Kidney capillary endothelial cell (primary cell): ENCODE results near the gene SGK1.
A peak's percentile ranks its signal among the peaks of the same experiment; 100 is the strongest.
"Not testable (repeated sequence)": the region's sequence is repeated elsewhere in the genome, so short reads cannot be mapped to it uniquely, and the experiment has no call there.

Source experiments
- DNase-seq: peaks from one replicate; pipeline ENCODE4 v3.0.0-alpha.2; 2018; ENCODE audit warnings: low spot score

The SGK1 gene

GRCh38 chr6:134253681-134254080, 64.2 kb downstream of the SGK1 start:
- no peak for DNase-seq

- no peak for DNase-seq
Observed at GRCh38 chr6:134251320-134251719, 66.6 kb downstream of the SGK1 start.

DNA sequence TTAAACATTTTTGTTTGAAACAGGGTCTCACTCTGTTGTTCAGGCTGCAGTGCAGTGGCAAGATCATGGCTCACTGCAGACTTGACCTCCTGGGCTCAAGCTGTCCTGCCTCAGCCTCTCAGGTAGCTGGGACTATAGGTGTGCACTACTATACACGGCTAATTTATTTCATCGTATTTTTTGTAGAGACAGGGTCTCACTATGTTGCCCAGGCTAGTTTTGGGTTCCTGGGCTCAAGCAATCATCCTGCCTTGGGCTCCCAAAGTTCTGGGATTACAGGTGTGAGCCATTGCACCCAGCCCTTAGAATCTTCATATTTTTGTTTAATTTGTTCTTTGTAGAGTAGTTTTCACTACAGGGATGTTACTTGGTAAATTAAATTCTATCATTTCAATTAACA, 67.1 kb downstream of the SGK1 start:
- DNase-seq = no peak

DNA sequence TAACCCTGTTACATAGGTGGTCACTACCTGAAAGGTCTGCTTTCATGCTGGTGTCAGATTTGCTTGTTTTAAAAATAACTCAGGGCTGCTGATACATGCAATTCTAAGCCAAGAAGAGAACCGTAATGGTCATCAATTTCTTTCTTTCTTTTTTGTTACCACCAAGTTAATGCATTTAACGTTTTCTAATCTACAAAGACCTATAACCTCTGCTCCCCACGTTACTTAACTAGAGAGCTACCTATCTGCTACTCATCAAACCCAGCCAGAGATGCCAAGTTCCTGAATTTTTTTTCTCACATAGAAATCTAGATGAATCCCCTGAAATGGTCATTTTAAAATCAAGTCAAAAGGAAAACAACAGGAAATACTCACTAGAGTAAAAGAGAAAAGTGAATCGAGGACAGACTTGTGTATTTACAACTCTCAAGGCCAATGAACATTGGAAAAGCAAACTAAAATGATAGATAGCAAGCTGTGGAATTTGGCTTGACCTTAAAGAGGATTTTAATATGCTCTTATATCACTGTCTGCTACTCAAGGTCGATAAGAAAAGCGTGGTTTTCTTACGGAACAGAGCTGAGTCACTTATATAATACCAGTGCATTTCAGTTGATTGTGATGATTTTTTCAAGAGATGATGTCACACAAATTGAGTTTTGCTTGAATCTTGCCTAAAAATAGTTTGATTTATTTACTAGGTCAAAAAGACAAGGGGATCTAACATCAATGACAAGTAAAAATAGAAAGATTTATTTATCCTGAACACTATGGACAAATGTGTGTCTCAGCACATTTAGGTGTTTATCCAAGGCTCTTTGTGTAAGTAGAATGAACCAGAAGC, 67.9 kb downstream of the SGK1 start:
- DNase-seq = peak; percentile 34

- no peak for DNase-seq
Observed at GRCh38 chr6:134249239-134249758, 68.6 kb downstream of the SGK1 start.

- DNase-seq = no peak
Observed at GRCh38 chr6:134247844-134248580, 69.9 kb downstream of the SGK1 start.

GRCh38 chr6:134247231-134247833, 70.6 kb downstream of the SGK1 start:
- no peak for DNase-seq

DNA sequence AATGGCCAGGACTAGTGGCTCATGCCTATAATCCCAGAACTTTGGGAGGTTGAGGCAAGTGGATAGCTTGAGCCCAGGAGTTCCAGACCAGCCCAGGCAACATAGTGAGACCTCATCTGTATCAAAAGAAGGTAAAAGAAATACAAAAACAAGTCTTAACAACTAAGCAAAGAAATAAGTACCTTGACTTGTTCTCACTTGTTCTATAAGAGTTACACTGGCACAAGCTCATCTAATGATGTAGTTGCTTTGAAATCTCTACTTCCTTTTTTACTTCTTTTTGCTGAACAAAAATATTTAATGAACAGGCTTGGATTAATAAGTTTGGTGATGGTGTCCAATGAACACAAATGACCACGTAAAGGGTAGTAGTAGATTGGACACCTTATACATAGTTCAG, 72.2 kb downstream of the SGK1 start:
- DNase-seq = no peak

DNA sequence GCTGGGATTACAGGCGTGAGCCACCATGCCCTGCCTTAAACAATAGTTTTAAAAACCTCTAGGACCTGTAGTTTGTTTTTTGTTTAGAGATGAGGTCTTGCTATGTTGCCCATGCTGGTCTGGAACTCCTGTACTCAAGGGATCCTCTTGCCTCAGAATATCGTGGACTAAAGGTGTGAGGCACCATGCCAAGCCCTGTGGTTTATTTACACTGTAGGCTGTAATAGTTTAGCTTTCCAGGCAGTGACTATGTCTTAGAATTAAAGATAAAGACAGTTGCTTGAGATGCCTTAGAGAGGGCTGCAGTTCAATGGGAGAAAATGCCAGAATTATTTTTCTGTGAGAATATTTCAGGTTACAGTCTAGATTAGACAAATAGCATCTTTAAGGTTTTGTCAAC, 72.9 kb downstream of the SGK1 start:
- no peak for DNase-seq

DNA sequence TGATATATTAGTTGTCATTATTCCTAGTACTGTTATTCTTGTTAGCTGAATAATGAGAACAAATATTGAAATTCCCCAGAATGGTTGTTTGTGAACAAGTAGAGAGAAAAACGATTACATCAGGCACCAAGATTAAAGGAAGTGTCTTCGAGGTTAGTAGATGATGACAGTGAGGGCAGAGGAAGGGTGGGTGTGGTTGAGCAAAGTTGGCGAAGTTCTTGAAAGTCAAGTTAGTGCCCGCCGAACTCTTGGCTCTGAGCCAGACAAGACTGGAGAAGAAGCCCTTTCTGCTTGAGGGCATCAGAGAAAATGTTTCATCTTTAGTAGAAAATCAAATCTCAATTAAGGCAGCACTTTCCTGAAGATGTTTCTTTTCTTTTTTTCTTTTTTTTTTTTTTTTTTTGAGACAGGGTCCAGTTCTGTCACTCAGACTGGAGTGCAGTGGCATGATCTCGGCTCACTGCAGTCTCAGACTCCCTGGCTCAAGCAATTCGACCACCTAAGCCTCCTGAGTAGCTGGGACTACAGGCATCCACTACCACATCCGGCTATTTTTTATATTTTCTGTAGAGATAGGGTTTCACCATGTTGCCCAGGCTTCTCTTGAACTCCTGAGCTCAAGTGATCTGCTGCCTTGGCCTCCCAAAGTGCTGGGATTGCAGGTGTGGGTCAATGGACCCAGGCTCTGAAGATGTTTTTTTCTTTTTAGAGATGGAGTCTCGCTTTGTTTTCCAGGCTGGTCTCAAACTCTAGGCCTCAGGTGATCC, 77.1 kb downstream of the SGK1 start:
- no peak for DNase-seq

- DNase-seq = no peak
Observed at GRCh38 chr6:134238960-134239795, 78.7 kb downstream of the SGK1 start.

GRCh38 chr6:134238006-134238405, 79.9 kb downstream of the SGK1 start:
- no peak for DNase-seq

DNA sequence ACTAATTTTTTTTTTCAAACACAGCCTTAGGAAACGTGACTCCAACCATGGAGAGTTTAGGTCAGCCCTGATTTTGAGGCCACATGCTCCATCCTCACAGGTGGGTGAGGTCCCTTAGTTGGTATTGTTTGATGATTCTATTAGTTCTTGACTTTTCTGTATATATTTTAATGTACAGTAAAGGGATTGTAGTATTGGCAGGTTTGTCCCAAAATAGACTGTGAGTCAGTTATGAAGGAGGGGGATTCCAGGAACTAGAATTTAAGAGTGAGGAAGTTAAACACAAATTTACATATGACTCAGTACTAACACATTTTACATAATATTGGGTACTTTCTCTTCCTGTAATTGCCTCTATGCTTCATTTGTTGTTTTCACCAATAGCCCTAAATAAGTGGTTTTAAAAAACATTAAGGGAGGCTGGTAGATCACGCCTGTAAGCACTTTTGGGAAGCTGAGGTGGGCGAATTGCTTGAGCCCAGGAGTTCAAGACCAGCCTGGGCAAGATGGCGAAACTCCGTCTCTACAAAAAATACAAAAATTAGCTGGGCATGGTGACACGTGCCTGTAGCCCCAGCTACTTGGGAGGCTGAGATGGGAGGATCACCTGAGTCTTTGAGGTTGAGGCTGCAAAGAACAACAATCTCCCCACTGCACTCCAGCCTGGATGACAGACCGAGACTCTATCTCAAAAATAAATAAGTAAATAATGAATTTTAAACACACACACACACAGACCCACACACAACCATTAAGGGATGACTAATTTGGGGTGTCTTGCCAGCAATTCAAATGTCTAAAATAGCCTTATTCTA, 81.8 kb downstream of the SGK1 start:
- DNase-seq = peak; percentile 77

GRCh38 chr6:134235334-134235733, 82.6 kb downstream of the SGK1 start:
- DNase-seq = not testable (repeated sequence)

- DNase-seq = no peak
Observed at GRCh38 chr6:134233180-134233955, 84.5 kb downstream of the SGK1 start.

DNA sequence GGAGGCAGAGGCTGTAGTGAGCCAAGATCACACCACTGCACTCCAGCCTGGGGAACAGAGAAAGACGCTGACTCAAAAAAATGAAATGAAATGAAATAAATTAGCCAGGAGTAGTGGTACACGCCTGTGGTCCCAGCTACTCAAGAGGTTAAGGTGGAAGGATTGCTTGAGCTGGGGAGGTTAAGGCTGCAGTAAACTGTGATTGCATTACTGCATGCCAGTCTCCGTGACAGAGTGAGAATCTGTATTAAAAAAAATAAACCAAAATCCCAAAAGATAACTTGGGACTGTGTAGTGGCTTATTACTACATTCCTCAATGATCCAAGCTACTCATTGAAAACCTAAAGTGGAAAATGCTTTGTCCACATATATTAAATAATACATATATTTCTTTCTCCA, 87.0 kb downstream of the SGK1 start:
- DNase-seq = no peak

- peak; percentile 57 for DNase-seq
Observed at GRCh38 chr6:134230087-134230700, 87.7 kb downstream of the SGK1 start.

GRCh38 chr6:134229520-134229919, 88.4 kb downstream of the SGK1 start:
- no peak for DNase-seq
